ENCODE measurements around the gene ZFAND2B. TPM values are rescaled to one million over a fixed set of nuclear protein-coding genes. Genes with fewer than 3 reads are reported as not detected.

The ZFAND2B gene
- total and polyA plus RNA-seq, 2 experiments from 2014 or later, result 16.3 to 30.0 TPM

- peaks cover 9% of the 10 kb centered on the region; the same call in 2 of the 3 replicates for H3K9me3 Mint-ChIP-seq
- no peaks in the 10 kb centered on the region for H3K36me3 ChIP-seq (ENCODE audit: insufficient read depth)
- H2AFZ ChIP-seq, result no peak overlapping the region
- peaks cover 13% of the 10 kb centered on the region for H3K27me3 Mint-ChIP-seq (ENCODE audit: insufficient read depth, low read depth, poor library complexity)
- H3K27me3 ChIP-seq (ENCODE audit: insufficient read depth), result no peaks in the 10 kb centered on the region
- ATAC-seq (no peak; the same call in 2 of the 3 replicates), DNase-seq (ENCODE audit: low spot score) (no peak)
- H3K4me3 ChIP-seq, result no peak overlapping the region
- no peaks in the 10 kb centered on the region for H3K9me2 ChIP-seq (ENCODE audit: insufficient read depth)
- no peaks in the 10 kb centered on the region for H3K36me3 Mint-ChIP-seq (ENCODE audit: low read depth)
- peaks cover 10% of the 10 kb centered on the region; the same call in 2 of the 3 replicates for H3K4me1 Mint-ChIP-seq
- no peak for TF ChIP-seq JUNB (IDR thresholded peaks at IDR 0.05; ENCODE audit: unreplicated experiment)
- no peak for TF ChIP-seq CREB1 (CRISPR knock-in tag; IDR thresholded peaks at IDR 0.05; ENCODE audit: low read depth)
- no peak for TF ChIP-seq EZH2 (IDR thresholded peaks at IDR 0.05; ENCODE audit: low read depth, unreplicated experiment)
- TF ChIP-seq ETS1 (IDR thresholded peaks at IDR 0.05), result no peak
- TF ChIP-seq NANOG (IDR thresholded peaks at IDR 0.05; ENCODE audit: borderline replicate concordance), result no peak
- TF ChIP-seq ZNF462 (CRISPR knock-in tag; IDR thresholded peaks at IDR 0.05), result no peak
- no peak for TF ChIP-seq REST (IDR thresholded peaks at IDR 0.05; ENCODE audit: unreplicated experiment)
- TF ChIP-seq STAT1 (IDR thresholded peaks at IDR 0.05; ENCODE audit: unreplicated experiment), result no peak
- TF ChIP-seq ZNF114 (CRISPR knock-in tag; IDR thresholded peaks at IDR 0.05), result no peak
- no peak for TF ChIP-seq EZH2phosphoT487 (IDR thresholded peaks at IDR 0.05; ENCODE audit: unreplicated experiment)
- no peak for TF ChIP-seq ZNF331 (CRISPR knock-in tag; IDR thresholded peaks at IDR 0.05; ENCODE audit: low read depth)
- TF ChIP-seq POLR2AphosphoS5 (IDR thresholded peaks at IDR 0.05; ENCODE audit: low read depth), result no peak
- no peak overlapping the region for H3K4me2 ChIP-seq
- H4K20me1 ChIP-seq (replicated peaks; ENCODE audit: insufficient read depth), result no peaks in the 10 kb centered on the region
- H3K4me3 Mint-ChIP-seq, result no peak overlapping the region
- no peak overlapping the region for H3K27ac ChIP-seq (ENCODE audit: low read depth)
- no peaks in the 10 kb centered on the region for H3K79me2 ChIP-seq (replicated peaks; ENCODE audit: insufficient read depth)
- H3K27ac Mint-ChIP-seq, result no peak overlapping the region
- no peaks in the 10 kb centered on the region for H3F3A ChIP-seq (replicated peaks; ENCODE audit: low read depth)
- no peaks in the 10 kb centered on the region; the same call in 1 of the 2 replicates for H3K4me1 ChIP-seq (ENCODE audit: insufficient read depth)
These were observed 6.9 kb upstream of the ZFAND2B start for GRCh38 chr2:219199470-219200211.

Data from GM23338 (cell line).